ENCODE results near the gene TENM3.

TENM3 gene

GRCh38 chr4:182760551-182761043 lies 517.4 kb downstream of the TENM3 start:
- Histone ChIP-seq H3K36me3 (ENCODE audit: low read length) (no peaks in the 10 kb centered on the region), H3K79me2 (ENCODE audit: insufficient read depth, low read length) (no peaks in the 10 kb centered on the region), H3K9me2 (replicated peaks; ENCODE audit: insufficient read depth, low read length) (no peaks in the 10 kb centered on the region), H3K27me3 (ENCODE audit: low read length) (0 out of 2 replicates have a peak, but pooled peaks cover 3% of the 10 kb centered on the region), H3K27ac (ENCODE audit: low read depth, low read length) (no peak overlapping the region), H3K9me3 (ENCODE audit: insufficient read depth, low read length) (no peaks in the 10 kb centered on the region), H3F3A (ENCODE audit: insufficient read depth) (no peaks in the 10 kb centered on the region), H2AFZ (ENCODE audit: low read depth, low read length, severe bottlenecking) (no peak overlapping the region), H3K9ac (ENCODE audit: low read length) (no peak overlapping the region), H4K20me1 (ENCODE audit: low read depth, low read length) (no peaks in the 10 kb centered on the region), H3K4me2 (ENCODE audit: low read depth, low read length, poor library complexity, severe bottlenecking) (no peak overlapping the region), H3K4me3 (ENCODE audit: insufficient read depth, low read length, poor library complexity, severe bottlenecking) (no peak overlapping the region)
- TF ChIP-seq EZH2phosphoT487 (conservative IDR thresholded peaks at IDR 0.05; ENCODE audit: low read length) (no peak), CTCF (IDR thresholded peaks at IDR 0.05; ENCODE audit: insufficient read depth, low read length, poor library complexity, severe bottlenecking) (no peak)

GRCh38 chr4:182764137-182764536 lies 520.9 kb downstream of the TENM3 start:
- Histone ChIP-seq H3K79me2 (ENCODE audit: insufficient read depth, low read length) (no peaks in the 10 kb centered on the region), H2AFZ (ENCODE audit: low read depth, low read length, severe bottlenecking) (no peak overlapping the region), H4K20me1 (ENCODE audit: low read depth, low read length) (no peaks in the 10 kb centered on the region), H3K4me2 (ENCODE audit: low read depth, low read length, poor library complexity, severe bottlenecking) (no peak overlapping the region), H3K4me3 (ENCODE audit: insufficient read depth, low read length, poor library complexity, severe bottlenecking) (no peak overlapping the region), H3F3A (ENCODE audit: insufficient read depth) (no peaks in the 10 kb centered on the region), H3K9ac (ENCODE audit: low read length) (no peak overlapping the region), H3K36me3 (ENCODE audit: low read length) (no peaks in the 10 kb centered on the region), H3K27me3 (ENCODE audit: low read length) (no peaks in the 10 kb centered on the region), H3K9me3 (ENCODE audit: insufficient read depth, low read length) (no peaks in the 10 kb centered on the region), H3K9me2 (replicated peaks; ENCODE audit: insufficient read depth, low read length) (no peaks in the 10 kb centered on the region), H3K27ac (ENCODE audit: low read depth, low read length) (no peak overlapping the region)
- no peak for TF ChIP-seq CTCF (IDR thresholded peaks at IDR 0.05; ENCODE audit: insufficient read depth, low read length, poor library complexity, severe bottlenecking)
- TF ChIP-seq EZH2phosphoT487 (conservative IDR thresholded peaks at IDR 0.05; ENCODE audit: low read length) = no peak

GRCh38 chr4:182764642-182765041 lies 521.4 kb downstream of the TENM3 start:
- Histone ChIP-seq H3K9me2 (replicated peaks; ENCODE audit: insufficient read depth, low read length) (no peaks in the 10 kb centered on the region), H3K9me3 (ENCODE audit: insufficient read depth, low read length) (no peaks in the 10 kb centered on the region), H4K20me1 (ENCODE audit: low read depth, low read length) (no peaks in the 10 kb centered on the region), H3K4me3 (ENCODE audit: insufficient read depth, low read length, poor library complexity, severe bottlenecking) (no peak overlapping the region), H3K27me3 (ENCODE audit: low read length) (no peaks in the 10 kb centered on the region), H3F3A (ENCODE audit: insufficient read depth) (no peaks in the 10 kb centered on the region), H3K9ac (ENCODE audit: low read length) (no peak overlapping the region), H3K27ac (ENCODE audit: low read depth, low read length) (no peak overlapping the region), H2AFZ (ENCODE audit: low read depth, low read length, severe bottlenecking) (no peak overlapping the region), H3K36me3 (ENCODE audit: low read length) (no peaks in the 10 kb centered on the region), H3K79me2 (ENCODE audit: insufficient read depth, low read length) (no peaks in the 10 kb centered on the region), H3K4me2 (ENCODE audit: low read depth, low read length, poor library complexity, severe bottlenecking) (no peak overlapping the region)
- no peak for TF ChIP-seq CTCF (IDR thresholded peaks at IDR 0.05; ENCODE audit: insufficient read depth, low read length, poor library complexity, severe bottlenecking)
- no peak for TF ChIP-seq EZH2phosphoT487 (conservative IDR thresholded peaks at IDR 0.05; ENCODE audit: low read length)
